HG02852 (cell line): Measurements from ENCODE around the gene TSPAN8.
"Not testable (repeated sequence)": the region's sequence is repeated elsewhere in the genome, so short reads cannot be mapped to it uniquely, and the experiment has no call there.

Source experiments
- ATAC-seq: cut with Tn5 transposase; IDR thresholded peaks from one replicate; pipeline ENCODE4 v1.9.1; 2021; ENCODE audit warnings: mild to moderate bottlenecking, moderate library complexity; ENCODE audit not compliant: unreplicated experiment

TSPAN8 gene

GRCh38 chr12:71157601-71158233, at the start of gene TSPAN8:
Gene TSPAN8 (minus strand): TSS chr12:71157999. CDS start chr12:71157678, 321 bp downstream.
- ATAC-seq = no peak

GRCh38 chr12:71201136-71201679, 43.4 kb upstream of the TSPAN8 start:
- no peak for ATAC-seq

- no peak for ATAC-seq
Observed at GRCh38 chr12:71200706-71201105, 42.9 kb upstream of the TSPAN8 start.

GRCh38 chr12:71197460-71197859, 39.7 kb upstream of the TSPAN8 start:
- no peak for ATAC-seq

- ATAC-seq = no peak
Observed at GRCh38 chr12:71195338-71195896, 37.6 kb upstream of the TSPAN8 start.

- ATAC-seq = no peak
Observed at GRCh38 chr12:71194657-71195056, 36.9 kb upstream of the TSPAN8 start.

GRCh38 chr12:71193041-71193440, 35.2 kb upstream of the TSPAN8 start:
- ATAC-seq = no peak

GRCh38 chr12:71191509-71192196, 33.9 kb upstream of the TSPAN8 start:
- ATAC-seq = no peak

- ATAC-seq = no peak
Observed at GRCh38 chr12:71190822-71191221, 33.0 kb upstream of the TSPAN8 start.

GRCh38 chr12:71187379-71187778, 29.6 kb upstream of the TSPAN8 start:
- no peak for ATAC-seq

- ATAC-seq = no peak
Observed at GRCh38 chr12:71186571-71187288, 28.9 kb upstream of the TSPAN8 start.

GRCh38 chr12:71183846-71184245, 26.0 kb upstream of the TSPAN8 start:
- no peak for ATAC-seq

- no peak for ATAC-seq
Observed at GRCh38 chr12:71183018-71183417, 25.2 kb upstream of the TSPAN8 start.

GRCh38 chr12:71178162-71178561, 20.4 kb upstream of the TSPAN8 start:
- no peak for ATAC-seq

GRCh38 chr12:71174825-71175224, 17.0 kb upstream of the TSPAN8 start:
- no peak for ATAC-seq

- no peak for ATAC-seq
Observed at GRCh38 chr12:71174146-71174545, 16.3 kb upstream of the TSPAN8 start.

GRCh38 chr12:71170456-71170855, 12.7 kb upstream of the TSPAN8 start:
- ATAC-seq = no peak

- no peak for ATAC-seq
Observed at GRCh38 chr12:71169286-71169685, 11.5 kb upstream of the TSPAN8 start.

GRCh38 chr12:71166862-71167496, 9.2 kb upstream of the TSPAN8 start:
- no peak for ATAC-seq

GRCh38 chr12:71166280-71166679, 8.5 kb upstream of the TSPAN8 start:
- ATAC-seq = no peak

GRCh38 chr12:71165780-71166179, 8.0 kb upstream of the TSPAN8 start:
- not testable (repeated sequence) for ATAC-seq
